Measurements from ENCODE around the gene DSN1.

The DSN1 gene

DNA sequence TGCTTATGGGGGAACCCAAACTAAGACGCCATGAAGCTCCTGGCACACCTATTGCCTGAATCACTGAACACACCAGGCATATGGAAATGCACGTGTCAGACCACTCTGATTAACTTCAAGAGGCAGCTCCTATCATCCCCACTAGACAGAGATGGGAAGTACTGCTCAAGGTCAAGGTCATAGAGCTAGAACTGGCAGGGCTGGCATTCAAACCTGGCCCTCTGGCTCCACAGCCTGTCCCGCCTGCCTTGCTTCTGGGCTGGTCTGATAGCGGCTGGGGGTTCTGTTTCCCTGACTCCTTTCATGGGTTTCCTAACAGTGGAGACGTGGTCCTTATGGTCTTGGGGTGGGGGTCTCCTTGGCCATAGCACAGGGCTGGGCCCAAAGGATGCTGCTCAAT is 22.6 kb upstream of the DSN1 start:
- no peak overlapping the region for H2AFZ ChIP-seq (ENCODE audit: low read length)
- H3K4me3 ChIP-seq (ENCODE audit: low read depth, low read length, poor library complexity, severe bottlenecking): no peak overlapping the region
- TF ChIP-seq, protein P1, sequence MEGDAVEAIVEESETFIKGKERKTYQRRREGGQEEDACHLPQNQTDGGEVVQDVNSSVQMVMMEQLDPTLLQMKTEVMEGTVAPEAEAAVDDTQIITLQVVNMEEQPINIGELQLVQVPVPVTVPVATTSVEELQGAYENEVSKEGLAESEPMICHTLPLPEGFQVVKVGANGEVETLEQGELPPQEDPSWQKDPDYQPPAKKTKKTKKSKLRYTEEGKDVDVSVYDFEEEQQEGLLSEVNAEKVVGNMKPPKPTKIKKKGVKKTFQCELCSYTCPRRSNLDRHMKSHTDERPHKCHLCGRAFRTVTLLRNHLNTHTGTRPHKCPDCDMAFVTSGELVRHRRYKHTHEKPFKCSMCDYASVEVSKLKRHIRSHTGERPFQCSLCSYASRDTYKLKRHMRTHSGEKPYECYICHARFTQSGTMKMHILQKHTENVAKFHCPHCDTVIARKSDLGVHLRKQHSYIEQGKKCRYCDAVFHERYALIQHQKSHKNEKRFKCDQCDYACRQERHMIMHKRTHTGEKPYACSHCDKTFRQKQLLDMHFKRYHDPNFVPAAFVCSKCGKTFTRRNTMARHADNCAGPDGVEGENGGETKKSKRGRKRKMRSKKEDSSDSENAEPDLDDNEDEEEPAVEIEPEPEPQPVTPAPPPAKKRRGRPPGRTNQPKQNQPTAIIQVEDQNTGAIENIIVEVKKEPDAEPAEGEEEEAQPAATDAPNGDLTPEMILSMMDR (IDR thresholded peaks at IDR 0.05; ENCODE audit: low read length): no peak
- no peak for TF ChIP-seq EZH2 (IDR thresholded peaks at IDR 0.05; ENCODE audit: borderline replicate concordance, low read length)
- no peaks in the 10 kb centered on the region for H3K27me3 ChIP-seq (ENCODE audit: insufficient read depth, low read length)
- peaks cover 3% of the 10 kb centered on the region for H3K4me1 ChIP-seq (ENCODE audit: insufficient read depth, low read length, severe bottlenecking)
- H3K36me3 ChIP-seq (ENCODE audit: insufficient read depth, low read length): peaks cover 43% of the 10 kb centered on the region; the same call in 1 of the 2 replicates
- H3K9me3 ChIP-seq (ENCODE audit: low read length): no peaks in the 10 kb centered on the region
- no peaks in the 10 kb centered on the region for H3K9me2 ChIP-seq (ENCODE audit: low read depth, low read length)
- H3K27ac ChIP-seq (ENCODE audit: low read depth, low read length, poor library complexity, severe bottlenecking): no peak overlapping the region
- H3K4me2 ChIP-seq (ENCODE audit: low read length): no peak overlapping the region
- H4K20me1 ChIP-seq (ENCODE audit: insufficient read depth, low read length): no peaks in the 10 kb centered on the region
- H3F3A ChIP-seq (ENCODE audit: insufficient read depth, low read length): no peaks in the 10 kb centered on the region
- H3K9ac ChIP-seq (ENCODE audit: low read length): no peak overlapping the region
- H3K79me2 ChIP-seq (ENCODE audit: insufficient read depth, low read length): no peaks in the 10 kb centered on the region

DNA sequence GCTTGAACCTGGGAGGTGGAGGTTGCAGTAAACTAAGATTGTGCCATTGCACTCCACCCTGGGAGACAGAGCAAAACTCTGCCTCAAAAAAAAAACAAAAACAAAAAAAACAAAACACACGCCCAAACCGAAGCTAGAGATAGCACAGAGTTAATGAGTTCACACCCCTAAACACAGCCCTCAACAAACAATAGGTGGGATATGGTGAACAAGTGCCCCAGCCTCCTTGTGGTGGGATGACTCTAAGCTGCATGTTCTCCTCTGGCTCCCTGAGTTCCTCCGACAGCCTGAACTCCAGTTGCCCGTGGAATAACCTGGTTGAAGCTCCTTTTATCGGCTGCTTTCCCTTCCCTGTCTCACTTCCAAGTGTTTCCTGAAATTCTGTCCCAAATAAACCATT is 22.1 kb upstream of the DSN1 start:
- Histone ChIP-seq H3K27me3 (ENCODE audit: insufficient read depth, low read length) (no peaks in the 10 kb centered on the region), H3K4me1 (ENCODE audit: insufficient read depth, low read length, severe bottlenecking) (peaks cover 3% of the 10 kb centered on the region), H2AFZ (ENCODE audit: low read length) (no peak overlapping the region), H3K36me3 (ENCODE audit: insufficient read depth, low read length) (peaks cover 38% of the 10 kb centered on the region; the same call in 1 of the 2 replicates), H3K4me2 (ENCODE audit: low read length) (no peak overlapping the region), H3F3A (ENCODE audit: insufficient read depth, low read length) (no peaks in the 10 kb centered on the region), H3K79me2 (ENCODE audit: insufficient read depth, low read length) (no peaks in the 10 kb centered on the region), H3K4me3 (ENCODE audit: low read depth, low read length, poor library complexity, severe bottlenecking) (no peak overlapping the region), H3K27ac (ENCODE audit: low read depth, low read length, poor library complexity, severe bottlenecking) (no peak overlapping the region), H3K9me2 (ENCODE audit: low read depth, low read length) (no peaks in the 10 kb centered on the region), H3K9me3 (ENCODE audit: low read length) (no peaks in the 10 kb centered on the region), H4K20me1 (ENCODE audit: insufficient read depth, low read length) (no peaks in the 10 kb centered on the region), H3K9ac (ENCODE audit: low read length) (no peak overlapping the region)
- TF ChIP-seq, protein P1 (IDR thresholded peaks at IDR 0.05; ENCODE audit: low read length): no peak
- no peak for TF ChIP-seq EZH2 (IDR thresholded peaks at IDR 0.05; ENCODE audit: borderline replicate concordance, low read length)

DNA sequence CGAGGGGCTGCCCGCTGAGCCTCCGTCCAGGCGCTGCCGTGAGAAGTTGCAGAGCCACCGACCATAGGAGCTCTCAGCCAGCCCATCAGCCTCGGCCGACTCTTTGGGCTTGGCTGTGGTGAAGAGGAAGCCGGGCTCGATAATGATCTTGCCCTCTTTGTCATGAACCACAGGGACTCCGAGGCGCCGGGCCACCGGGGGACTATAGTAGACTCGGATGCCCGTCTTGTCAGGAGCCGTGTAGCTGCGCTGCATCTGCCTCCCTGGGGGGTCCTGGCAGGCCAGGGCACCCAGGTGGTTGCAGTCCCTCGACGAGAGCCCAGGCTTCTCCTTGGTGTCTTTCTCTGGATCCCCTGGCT is 20.5 kb upstream of the DSN1 start:
- Histone ChIP-seq H3K4me1 (ENCODE audit: insufficient read depth, low read length, severe bottlenecking) (peaks cover 3% of the 10 kb centered on the region), H3K9me3 (ENCODE audit: low read length) (no peaks in the 10 kb centered on the region), H4K20me1 (ENCODE audit: insufficient read depth, low read length) (no peaks in the 10 kb centered on the region), H3F3A (ENCODE audit: insufficient read depth, low read length) (no peaks in the 10 kb centered on the region), H3K79me2 (ENCODE audit: insufficient read depth, low read length) (no peaks in the 10 kb centered on the region), H2AFZ (ENCODE audit: low read length) (no peak overlapping the region), H3K4me3 (ENCODE audit: low read depth, low read length, poor library complexity, severe bottlenecking) (no peak overlapping the region), H3K27ac (ENCODE audit: low read depth, low read length, poor library complexity, severe bottlenecking) (no peak overlapping the region), H3K27me3 (ENCODE audit: insufficient read depth, low read length) (no peaks in the 10 kb centered on the region), H3K9me2 (ENCODE audit: low read depth, low read length) (no peaks in the 10 kb centered on the region), H3K36me3 (ENCODE audit: insufficient read depth, low read length) (peaks cover 29% of the 10 kb centered on the region; the same call in 1 of the 2 replicates), H3K4me2 (ENCODE audit: low read length) (no peak overlapping the region), H3K9ac (ENCODE audit: low read length) (no peak overlapping the region)
- no peak for TF ChIP-seq EZH2 (IDR thresholded peaks at IDR 0.05; ENCODE audit: borderline replicate concordance, low read length)
- TF ChIP-seq, protein P1 (IDR thresholded peaks at IDR 0.05; ENCODE audit: low read length): no peak

Measured in OCI-LY1 (cell line).